ENCODE results near the gene NDUFB1.

DNA sequence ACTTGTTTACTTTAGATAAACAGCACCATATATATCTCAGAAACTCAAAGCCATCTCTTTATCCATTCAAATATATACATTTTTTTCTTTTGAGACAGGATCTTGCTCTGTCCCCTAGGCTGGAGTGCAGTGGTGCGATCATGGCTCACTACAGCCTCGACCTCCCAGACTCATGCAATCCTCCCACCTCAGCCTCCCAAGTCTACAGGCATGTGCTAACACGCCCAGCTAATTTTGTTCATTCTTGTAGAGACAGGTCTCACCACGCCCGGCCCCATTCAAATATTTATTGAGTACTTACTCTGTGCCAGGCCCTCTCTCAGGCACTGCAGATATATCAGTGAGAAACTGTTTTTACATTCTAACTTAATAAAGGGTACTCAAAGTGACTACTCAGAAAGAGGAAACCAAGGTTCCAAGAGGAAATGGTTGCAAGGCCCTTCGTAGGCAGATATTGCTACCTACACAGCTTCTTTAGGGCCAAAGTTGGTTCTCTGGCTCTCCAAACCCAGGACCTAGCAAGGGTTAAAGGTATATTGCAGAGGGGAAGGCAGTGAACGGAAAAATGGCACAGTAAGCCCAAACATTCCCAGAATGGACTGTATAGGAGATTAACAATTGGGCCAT, 18.0 kb downstream of the NDUFB1 start:
- no peak for TF ChIP-seq EZH2 (IDR thresholded peaks at IDR 0.05; ENCODE audit: insufficient read depth, poor library complexity, severe bottlenecking)
- TF ChIP-seq EZH2phosphoT487 (IDR thresholded peaks at IDR 0.05; ENCODE audit: insufficient read depth, low read depth), result no peak
